GM12801 (cell line): ENCODE results near the gene RAB31.

Experiments
- TF ChIP-seq, protein P1 (sequence below): IDR thresholded peaks from one replicate; pipeline ENCODE4 v1.5.1; 2011; ENCODE audit warnings: control low read depth; ENCODE audit not compliant: insufficient read length; ENCODE audit errors: extremely low read depth

Gene RAB31

DNA sequence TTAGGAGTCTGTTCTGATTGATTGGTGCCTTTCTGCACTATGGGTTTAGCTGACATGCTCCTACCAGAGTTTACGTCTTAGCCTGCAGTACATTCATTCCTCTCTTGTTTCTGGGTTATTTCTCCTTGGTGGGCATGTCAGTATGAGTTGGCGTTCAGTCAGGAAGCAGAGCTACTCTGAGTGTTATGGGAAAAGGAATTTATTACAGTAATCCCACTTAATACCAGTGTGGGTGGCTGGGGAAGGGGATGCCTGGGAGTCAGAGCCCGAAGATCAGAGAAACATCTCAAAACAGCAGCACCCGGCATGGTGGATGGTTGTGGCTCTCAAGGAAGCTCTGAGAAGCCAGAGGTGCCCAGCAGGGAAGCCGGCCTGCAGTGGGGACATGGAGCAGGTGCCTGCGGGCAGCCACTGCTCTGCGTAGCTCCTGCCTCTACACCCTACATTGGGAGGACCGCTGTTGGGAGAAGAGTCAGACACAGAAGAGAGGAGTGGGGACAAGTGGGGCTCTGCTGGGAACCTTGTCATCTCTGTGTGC is 48.9 kb downstream of the RAB31 start:
- TF ChIP-seq, protein P1, sequence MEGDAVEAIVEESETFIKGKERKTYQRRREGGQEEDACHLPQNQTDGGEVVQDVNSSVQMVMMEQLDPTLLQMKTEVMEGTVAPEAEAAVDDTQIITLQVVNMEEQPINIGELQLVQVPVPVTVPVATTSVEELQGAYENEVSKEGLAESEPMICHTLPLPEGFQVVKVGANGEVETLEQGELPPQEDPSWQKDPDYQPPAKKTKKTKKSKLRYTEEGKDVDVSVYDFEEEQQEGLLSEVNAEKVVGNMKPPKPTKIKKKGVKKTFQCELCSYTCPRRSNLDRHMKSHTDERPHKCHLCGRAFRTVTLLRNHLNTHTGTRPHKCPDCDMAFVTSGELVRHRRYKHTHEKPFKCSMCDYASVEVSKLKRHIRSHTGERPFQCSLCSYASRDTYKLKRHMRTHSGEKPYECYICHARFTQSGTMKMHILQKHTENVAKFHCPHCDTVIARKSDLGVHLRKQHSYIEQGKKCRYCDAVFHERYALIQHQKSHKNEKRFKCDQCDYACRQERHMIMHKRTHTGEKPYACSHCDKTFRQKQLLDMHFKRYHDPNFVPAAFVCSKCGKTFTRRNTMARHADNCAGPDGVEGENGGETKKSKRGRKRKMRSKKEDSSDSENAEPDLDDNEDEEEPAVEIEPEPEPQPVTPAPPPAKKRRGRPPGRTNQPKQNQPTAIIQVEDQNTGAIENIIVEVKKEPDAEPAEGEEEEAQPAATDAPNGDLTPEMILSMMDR: no peak

- TF ChIP-seq, protein P1: no peak
Measured at GRCh38 chr18:9757827-9758621, 49.9 kb downstream of the RAB31 start.

- TF ChIP-seq, protein P1: no peak
Measured at GRCh38 chr18:9758624-9759075, 50.5 kb downstream of the RAB31 start.

- TF ChIP-seq, protein P1: no peak
Measured at GRCh38 chr18:9760641-9761040, 52.5 kb downstream of the RAB31 start.

GRCh38 chr18:9762526-9762925 is 54.4 kb downstream of the RAB31 start:
- TF ChIP-seq, protein P1: no peak

- TF ChIP-seq, protein P1: no peak
Measured at GRCh38 chr18:9763157-9763556, 55.1 kb downstream of the RAB31 start.

- TF ChIP-seq, protein P1: no peak
Measured at GRCh38 chr18:9764011-9764481, 55.9 kb downstream of the RAB31 start.
